Subcutaneous adipose tissue (tissue), 4 donors: ENCODE data around the gene SPINK5. TPM values are rescaled to one million over a fixed set of nuclear protein-coding genes. Genes with fewer than 3 reads are reported as not detected.

Experiments
- total RNA-seq, 4 donors: library from RNA; depleted of rRNA; stranded (reverse); fragments of >200 nt; gene quantifications; one replicate each; pipeline ENCODE4 v1.1.0, GENCODE V29; 2016
- TF ChIP-seq, protein P1 (sequence below): fragments of 450-650 bp; IDR thresholded peaks from one replicate; pipeline ENCODE4 v1.5.1; 2016; ENCODE audit warnings: low read depth, mild to moderate bottlenecking, control low read depth, antibody characterized with exemption, moderate library complexity

Gene SPINK5
- total RNA-seq, 4 donors from 2014 or later, result 0.51 to 0.57 TPM; not detected in 2

DNA sequence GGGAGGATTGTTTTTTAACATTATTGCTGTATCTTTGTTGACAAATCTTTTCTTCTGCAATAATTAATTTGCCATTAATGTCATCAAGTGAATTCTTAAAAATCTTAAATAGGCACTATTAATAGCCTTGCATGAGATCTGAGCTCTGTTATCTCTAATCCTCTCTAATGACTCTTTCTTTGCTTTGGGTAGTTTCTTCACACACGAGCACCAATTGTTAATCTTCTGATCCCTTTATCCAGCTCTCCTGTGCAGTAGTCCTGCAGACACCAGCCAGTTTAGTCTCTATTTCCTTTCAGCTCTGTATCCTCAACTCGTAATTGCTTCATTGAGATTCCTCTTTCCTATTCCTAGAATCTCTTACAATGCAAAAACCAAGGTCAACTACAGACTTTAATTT is 112.7 kb downstream of the SPINK5 start:
- TF ChIP-seq, protein P1, sequence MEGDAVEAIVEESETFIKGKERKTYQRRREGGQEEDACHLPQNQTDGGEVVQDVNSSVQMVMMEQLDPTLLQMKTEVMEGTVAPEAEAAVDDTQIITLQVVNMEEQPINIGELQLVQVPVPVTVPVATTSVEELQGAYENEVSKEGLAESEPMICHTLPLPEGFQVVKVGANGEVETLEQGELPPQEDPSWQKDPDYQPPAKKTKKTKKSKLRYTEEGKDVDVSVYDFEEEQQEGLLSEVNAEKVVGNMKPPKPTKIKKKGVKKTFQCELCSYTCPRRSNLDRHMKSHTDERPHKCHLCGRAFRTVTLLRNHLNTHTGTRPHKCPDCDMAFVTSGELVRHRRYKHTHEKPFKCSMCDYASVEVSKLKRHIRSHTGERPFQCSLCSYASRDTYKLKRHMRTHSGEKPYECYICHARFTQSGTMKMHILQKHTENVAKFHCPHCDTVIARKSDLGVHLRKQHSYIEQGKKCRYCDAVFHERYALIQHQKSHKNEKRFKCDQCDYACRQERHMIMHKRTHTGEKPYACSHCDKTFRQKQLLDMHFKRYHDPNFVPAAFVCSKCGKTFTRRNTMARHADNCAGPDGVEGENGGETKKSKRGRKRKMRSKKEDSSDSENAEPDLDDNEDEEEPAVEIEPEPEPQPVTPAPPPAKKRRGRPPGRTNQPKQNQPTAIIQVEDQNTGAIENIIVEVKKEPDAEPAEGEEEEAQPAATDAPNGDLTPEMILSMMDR, result no peak

DNA sequence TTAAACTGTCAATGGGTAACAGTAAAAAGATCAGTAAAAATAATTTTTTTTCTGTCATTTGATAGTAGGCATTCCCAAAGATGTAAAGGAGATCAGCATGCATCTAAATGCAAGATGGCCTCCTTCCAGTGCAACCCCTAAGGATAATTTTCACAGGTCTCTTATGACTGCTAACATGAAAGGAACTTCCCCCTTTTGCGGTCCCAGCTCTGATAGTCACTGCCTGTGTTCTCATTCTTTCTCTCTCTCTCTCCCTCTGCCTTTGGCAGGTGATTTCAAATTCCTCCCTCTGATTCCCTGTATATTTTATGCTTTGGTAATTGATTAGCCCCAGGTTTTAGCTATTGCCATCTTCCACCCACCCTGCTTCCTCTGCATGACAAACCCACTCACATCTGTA is 113.4 kb downstream of the SPINK5 start:
- TF ChIP-seq, protein P1, result no peak

DNA sequence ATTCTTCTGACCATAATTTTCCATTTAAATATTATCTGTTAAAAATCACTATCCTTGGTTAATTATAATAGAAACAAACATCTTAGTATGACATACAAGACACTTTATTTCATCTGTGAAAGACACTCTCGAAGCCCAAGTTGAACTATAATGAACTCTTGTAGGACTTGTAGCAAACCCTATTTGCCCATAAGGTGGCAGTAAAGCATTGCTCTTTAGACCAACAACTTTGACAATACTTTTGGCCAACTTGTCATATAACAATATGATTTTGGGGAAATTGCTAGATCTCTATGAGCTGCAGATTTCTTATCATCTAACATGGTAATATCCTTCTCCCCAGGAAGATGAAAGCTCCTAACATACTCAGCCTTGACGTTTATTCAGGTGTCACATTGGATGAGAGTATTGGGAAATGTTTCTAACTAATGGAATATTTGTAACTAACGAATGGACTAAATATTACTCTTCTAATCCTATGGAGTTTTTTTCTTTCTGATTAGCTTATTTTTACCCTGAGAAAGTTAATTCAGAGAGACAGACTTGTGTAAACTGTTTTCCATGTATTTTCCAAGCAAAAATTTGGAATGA is 115.5 kb downstream of the SPINK5 start:
- TF ChIP-seq, protein P1, result no peak

DNA sequence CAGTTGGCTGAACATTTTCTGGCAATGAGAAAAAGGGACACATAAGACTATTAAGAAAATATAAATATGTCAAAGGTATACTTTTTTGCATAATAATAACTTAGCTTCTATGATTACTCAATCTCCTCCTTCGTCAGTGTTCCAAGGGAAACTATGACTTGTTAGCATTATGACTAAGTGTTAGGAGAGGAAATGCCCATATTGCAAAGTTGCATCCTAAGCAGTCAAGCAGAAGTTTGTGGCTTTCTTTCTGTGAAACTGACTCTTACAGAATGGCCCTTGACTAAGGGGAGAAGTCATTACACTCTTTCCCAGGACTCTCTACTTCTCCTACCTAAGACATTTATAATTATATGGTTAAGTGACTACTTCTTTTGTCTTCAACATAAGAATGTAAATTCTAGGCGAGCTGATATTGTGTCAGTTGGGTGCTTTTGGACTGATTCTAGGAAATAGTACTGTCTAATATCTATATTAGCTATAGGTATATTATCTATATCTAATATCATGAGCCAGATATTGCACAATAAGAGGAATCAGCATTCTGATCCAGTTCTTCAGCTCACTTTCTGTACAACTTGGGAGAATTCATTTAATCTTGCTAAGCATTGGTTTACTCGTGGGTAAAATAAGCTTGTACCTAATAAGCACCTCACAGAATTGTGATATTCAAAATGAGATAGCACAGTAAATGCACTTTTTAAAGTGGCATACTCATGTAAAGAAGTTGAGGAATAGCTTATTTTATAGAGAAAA is 122.6 kb downstream of the SPINK5 start:
- TF ChIP-seq, protein P1, result no peak

Other genes starting within 250 kb of the SPINK5 start
- not detected for gene SPINK1, start 232.3 kb upstream of the SPINK5 start, total RNA-seq
- not detected for gene SCGB3A2, start 185.3 kb upstream of the SPINK5 start, total RNA-seq
- gene C5orf46, start 157.4 kb upstream of the SPINK5 start, total RNA-seq, result not detected
- gene SPINK14, start 104.6 kb downstream of the SPINK5 start, total RNA-seq, result not detected
- not detected for gene SPINK6, start 139.1 kb downstream of the SPINK5 start, total RNA-seq
- gene MARCOL, start 174.5 kb downstream of the SPINK5 start, total RNA-seq, result not detected
- 1 to 10 TPM in 1 of 4 donors, not detected in 3; 2.4 TPM for gene SPINK13, start 204.8 kb downstream of the SPINK5 start, total RNA-seq
- gene SPINK7, start 248.4 kb downstream of the SPINK5 start, total RNA-seq, result not detected